Endothelial cell of umbilical vein (primary cell): Measurements from ENCODE around the gene RALGAPB. TPM values are rescaled to one million over a fixed set of nuclear protein-coding genes. Genes with fewer than 3 reads are reported as not detected.

ENCODE experiments used
- BruUV-seq: library from RNA; stranded (reverse); fragments of 400-500 nt; replicated peaks from 2 replicates; lab custom pipeline; 2021; lab: Mats Ljungman, UMichigan
- CTCF ChIA-PET: fragments of 300-600, 350-600 bp; sonication (Branson Sonifier 250); formaldehyde crosslinking; loops from one replicate; lab custom pipeline; 2021; ENCODE audit warnings: antibody characterized with exemption, inconsistent platforms; lab: Charles Lee
- POLR2A ChIA-PET: fragments of 300-600, 350-600 bp; sonication (Branson Sonifier 250); formaldehyde crosslinking; loops from one replicate; lab custom pipeline; 2021; ENCODE audit warnings: antibody characterized with exemption, inconsistent platforms; lab: Charles Lee
- DNase-seq: peaks from one replicate; pipeline ENCODE4 v3.0.0-alpha.2; 2011; ENCODE audit warnings: low read depth, low spot score
- FAIRE-seq: peaks from 2 replicates; lab custom pipeline; 2011; peaks lifted over from hg19 to GRCh38; lab: Jason Lieb, UNC
- H2AFZ ChIP-seq: 2 replicates; pipeline ENCODE4 v1.6.0; 2012; ENCODE audit warnings: low read depth, low read length, control low read depth, inconsistent platforms
- H3K27ac ChIP-seq: 2 replicates; pipeline ENCODE4 v1.5.1; 2011; ENCODE audit warnings: low read depth, mild to moderate bottlenecking, control low read depth, low read length, moderate library complexity; ENCODE audit not compliant: insufficient read depth
- H3K27me3 ChIP-seq, 2 experiments: 2 replicates each; pipeline versions ENCODE4 v1.6.0 to v1.6.1; 2011; ENCODE audit warnings: low read length in 2 of 2, mixed read lengths in 1 of 2; ENCODE audit not compliant: control insufficient read depth in 2 of 2, insufficient read depth in 2 of 2
- H3K36me3 ChIP-seq, 2 experiments: 2 replicates in 1 of 2; 3 replicates in 1 of 2; pipeline ENCODE4 v1.5.1; 2011; ENCODE audit warnings: low read length in 2 of 2, mild to moderate bottlenecking in 1 of 2, moderate library complexity in 1 of 2; ENCODE audit not compliant: control insufficient read depth in 2 of 2, insufficient read depth in 2 of 2; ENCODE audit errors: extremely low read depth in 1 of 2
- H3K4me1 ChIP-seq: 3 replicates; pipeline ENCODE4 v1.5.1; 2011; ENCODE audit warnings: mild to moderate bottlenecking, low read length; ENCODE audit not compliant: control insufficient read depth, insufficient read depth; ENCODE audit errors: extremely low read depth
- H3K4me2 ChIP-seq: 2 replicates; pipeline ENCODE4 v1.6.1; 2011; ENCODE audit warnings: low read length, control low read depth, mixed read lengths; ENCODE audit not compliant: insufficient read depth
- H3K4me3 ChIP-seq, 3 experiments: fragments of 200-600 bp in 1 of 3; sonication (generic), shearing (Covaris generic) in 1 of 3; replicated peaks in 1 of 3; 2 replicates each; pipeline ENCODE4 v1.5.1; 2011 to 2016; ENCODE audit warnings: control low read depth in 3 of 3, low read length in 3 of 3, mild to moderate bottlenecking in 2 of 3, inconsistent platforms in 1 of 3, low read depth in 1 of 3, moderate library complexity in 1 of 3; ENCODE audit not compliant: insufficient read depth in 1 of 3
- H3K79me2 ChIP-seq: 2 replicates; pipeline ENCODE4 v1.6.0; 2012; ENCODE audit warnings: low read length, inconsistent platforms; ENCODE audit not compliant: control insufficient read depth, insufficient read depth
- H3K9ac ChIP-seq: replicated peaks from 2 replicates; pipeline ENCODE3; 2011; ENCODE audit warnings: low read length, control low read depth; ENCODE audit not compliant: insufficient read depth; ENCODE audit errors: extremely low read depth
- H3K9me1 ChIP-seq: replicated peaks from 3 replicates; pipeline ENCODE4 v1.6.0; 2011; ENCODE audit warnings: mild to moderate bottlenecking, low read length; ENCODE audit not compliant: control insufficient read depth, insufficient read depth; ENCODE audit errors: extremely low read depth
- H3K9me3 ChIP-seq: replicated peaks from 2 replicates; pipeline ENCODE4 v1.5.1; 2012; ENCODE audit warnings: low read length, inconsistent platforms; ENCODE audit not compliant: control insufficient read depth, insufficient read depth
- H4K20me1 ChIP-seq: replicated peaks from 2 replicates; pipeline ENCODE3; 2011; ENCODE audit warnings: mild to moderate bottlenecking, low read length; ENCODE audit not compliant: control insufficient read depth, insufficient read depth; ENCODE audit errors: extremely low read depth
- EZH2 ChIP-seq: IDR thresholded peaks from 2 replicates; pipeline ENCODE4 v1.6.1; 2012; ENCODE audit warnings: borderline replicate concordance, low read depth, mild to moderate bottlenecking, moderate library complexity, low read length, inconsistent platforms; ENCODE audit not compliant: severe bottlenecking
- FOS ChIP-seq: IDR thresholded peaks from 2 replicates; pipeline ENCODE4 v1.6.1; 2011; ENCODE audit warnings: mild to moderate bottlenecking, low read length, moderate library complexity, borderline replicate concordance; ENCODE audit not compliant: insufficient read depth
- GATA2 ChIP-seq: IDR thresholded peaks from 2 replicates; pipeline ENCODE4 v1.7.0; 2011; ENCODE audit warnings: low read depth, mild to moderate bottlenecking, moderate library complexity, mixed read lengths, low read length; ENCODE audit not compliant: insufficient read length, insufficient read depth
- JUN ChIP-seq: IDR thresholded peaks from 2 replicates; pipeline ENCODE4 v1.6.1; 2011; ENCODE audit warnings: borderline replicate concordance, low read depth; ENCODE audit not compliant: insufficient read length, insufficient read depth
- MYC ChIP-seq: IDR thresholded peaks from one replicate; pipeline ENCODE4 v1.6.1; 2011; ENCODE audit warnings: mild to moderate bottlenecking, low read depth, low read length
- dilution Hi-C: fragments of 300-500 bp; cut with MboI; formaldehyde crosslinking; loops from one replicate; pipeline ENCODE4 v1.15.0; 2019; ENCODE audit warnings: low sequenced_read_pairs; ENCODE audit not compliant: extremely low pct_ligation_motif_present
- intact Hi-C: fragments of 100-400 bp; cut with micrococcal nuclease; formaldehyde crosslinking; loops from one replicate; pipeline ENCODE4 v1.10.0; 2022
- polyA plus RNA-seq, 4 experiments: library from polyadenylated mRNA; depleted of rRNA in 3 of 4; stranded (reverse) in 3 of 4; unstranded in 1 of 4; fragments of >200 nt; gene quantifications; 2 replicates each; pipeline versions ENCODE4 v1.2.1 to v1.2.3, GENCODE V29; 2011 to 2012; ENCODE audit warnings: missing spikeins in 1 of 4
- total RNA-seq: library from RNA; stranded (reverse); gene quantifications from 2 replicates; pipeline ENCODE4 v1.2.3, GENCODE V29; 2021
- TF ChIP-seq, protein P1 (sequence below): IDR thresholded peaks from 2 replicates; pipeline ENCODE4 v1.6.1; 2011; ENCODE audit not compliant: insufficient read depth, insufficient read length

RALGAPB gene
- total and polyA plus RNA-seq, 2 donors (not counting 3 experiments of a cell fraction or from before 2014, with no cell fraction given) = 12.8 to 38.7 TPM

DNA sequence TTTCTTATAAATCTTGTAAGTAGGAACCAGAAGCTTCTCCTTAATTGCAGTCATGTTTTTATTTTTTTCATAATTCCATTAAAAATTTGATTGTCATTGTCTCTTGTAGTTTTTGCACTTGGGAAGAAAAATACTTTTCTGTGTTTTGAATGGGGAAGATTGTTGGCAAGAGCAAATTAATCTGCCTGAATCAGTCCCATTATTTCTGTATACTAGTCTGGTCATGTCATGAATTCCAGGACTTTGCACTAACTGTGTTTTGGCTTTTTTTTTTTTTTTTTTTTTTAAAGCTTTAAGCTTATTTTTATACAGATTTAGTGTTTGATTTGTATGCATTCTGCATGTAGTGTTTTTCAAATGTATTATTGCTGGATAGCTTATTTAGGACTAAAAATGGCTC is 47.6 kb downstream of the RALGAPB start:
- no peaks in the 10 kb centered on the region for H3K9me1 ChIP-seq
- no peak overlapping the region for H2AFZ ChIP-seq
- peaks cover 6 to 8% of the 10 kb centered on the region in 2 experiments for H3K36me3 ChIP-seq
- no peaks in the 10 kb centered on the region for H3K4me1 ChIP-seq
- dilution Hi-C loops = no loop called here
- BruUV-seq = no TSS peak
- ChIA-PET CTCF (interaction anchor here (0.6 to 2.0 kb wide), 6 partner anchors 9 to 97 kb away, joined by 3 to 5 read pairs (median 4); partner anchors contain the start of gene RALGAPB), POLR2A (interaction anchor here (0.7 kb wide), 1 partner anchor 261 kb away, joined by 8 read pairs; no protein-coding TSS in a partner anchor)
- no peak overlapping the region for H3K27ac ChIP-seq
- H3K9ac ChIP-seq = no peak overlapping the region
- H3K27me3 ChIP-seq = no peaks in the 10 kb centered on the region
- no peak overlapping the region for H3K4me2 ChIP-seq
- H3K4me3 ChIP-seq = no peak overlapping the region
- H3K9me3 ChIP-seq = no peaks in the 10 kb centered on the region
- H3K79me2 ChIP-seq = no peaks in the 10 kb centered on the region
- H4K20me1 ChIP-seq = peaks cover 3% of the 10 kb centered on the region
- intact Hi-C loops = no loop called here
- DNase-seq = no peak
- no peak for TF ChIP-seq MYC
- TF ChIP-seq FOS = no peak
- no peak for TF ChIP-seq JUN
- TF ChIP-seq GATA2 = no peak
- TF ChIP-seq, protein P1, sequence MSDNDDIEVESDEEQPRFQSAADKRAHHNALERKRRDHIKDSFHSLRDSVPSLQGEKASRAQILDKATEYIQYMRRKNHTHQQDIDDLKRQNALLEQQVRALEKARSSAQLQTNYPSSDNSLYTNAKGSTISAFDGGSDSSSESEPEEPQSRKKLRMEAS = no peak
- FAIRE-seq = no peak

DNA sequence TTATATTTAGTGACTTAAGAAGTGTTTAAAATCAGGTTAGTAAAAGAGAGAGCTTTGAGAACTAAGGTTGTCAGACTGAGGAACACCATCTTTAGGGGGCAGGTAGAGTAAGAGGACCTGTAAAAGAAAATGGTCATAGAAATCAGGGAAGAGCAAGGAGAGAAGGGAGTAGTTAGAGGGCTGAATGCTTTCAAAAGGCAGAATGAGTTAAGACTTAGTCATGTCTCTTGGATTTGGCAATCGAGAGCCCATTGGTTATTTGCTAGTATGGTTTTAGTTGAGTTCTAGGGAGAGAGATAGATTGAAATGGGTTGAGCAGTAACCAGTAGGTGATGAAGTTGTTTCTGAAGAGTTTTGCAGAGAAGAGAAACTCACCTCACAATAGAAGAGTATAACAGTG is 51.1 kb downstream of the RALGAPB start:
- ChIA-PET POLR2A (no interaction called here), CTCF (interaction anchor here (1.0 kb wide), 1 partner anchor 25 kb away, joined by 3 read pairs; no protein-coding TSS in a partner anchor)
- no peaks in the 10 kb centered on the region for H3K4me1 ChIP-seq
- no peak overlapping the region for H3K9ac ChIP-seq
- H3K4me2 ChIP-seq = no peak overlapping the region
- H3K27me3 ChIP-seq = no peaks in the 10 kb centered on the region
- TF ChIP-seq JUN = no peak
- no peak for TF ChIP-seq MYC
- TF ChIP-seq EZH2 = no peak
- no peak overlapping the region for H3K4me3 ChIP-seq
- FAIRE-seq (no peak), DNase-seq (no peak)
- no peak overlapping the region for H2AFZ ChIP-seq
- intact Hi-C loops = no loop called here
- H3K79me2 ChIP-seq = no peaks in the 10 kb centered on the region
- dilution Hi-C loops = no loop called here
- no peak overlapping the region for H3K27ac ChIP-seq
- peaks cover 9 to 13% of the 10 kb centered on the region in 2 experiments for H3K36me3 ChIP-seq
- BruUV-seq = no TSS peak
- no peaks in the 10 kb centered on the region for H3K9me1 ChIP-seq
- no peaks in the 10 kb centered on the region for H3K9me3 ChIP-seq
- peaks cover 3% of the 10 kb centered on the region for H4K20me1 ChIP-seq
